Stomach (tissue), 4 donors: Measurements from ENCODE around the gene RAB17.

Source experiments
- EP300 ChIP-seq: sonication (generic); formaldehyde crosslinking; IDR thresholded peaks from one replicate; pipeline ENCODE4 v1.6.1; 2017; ENCODE audit warnings: antibody characterized with exemption
- POLR2A ChIP-seq, 4 donors: fragments of 450-650 bp; IDR thresholded peaks; one replicate each; pipeline ENCODE4 v1.6.1; 2016; ENCODE audit warnings: antibody characterized with exemption in 4 of 4, control low read depth in 2 of 4, mild to moderate bottlenecking in 1 of 4, moderate library complexity in 1 of 4
- POLR2AphosphoS5 ChIP-seq, 3 donors: sonication (generic); formaldehyde crosslinking; IDR thresholded peaks; one replicate each; pipeline ENCODE4 v1.6.1; 2016; ENCODE audit warnings: antibody characterized with exemption in 3 of 3
- TF ChIP-seq, protein P1 (sequence below), 7 experiments: fragments of 450-650 bp in 4 of 7; fragments of 200-600 bp in 3 of 7; sonication (generic) in 3 of 7; IDR thresholded peaks; one replicate each; pipeline ENCODE4 v1.5.1; 2016 to 2019; ENCODE audit warnings: antibody characterized with exemption in 7 of 7, control low read depth in 2 of 7, mild to moderate bottlenecking in 1 of 7

DNA sequence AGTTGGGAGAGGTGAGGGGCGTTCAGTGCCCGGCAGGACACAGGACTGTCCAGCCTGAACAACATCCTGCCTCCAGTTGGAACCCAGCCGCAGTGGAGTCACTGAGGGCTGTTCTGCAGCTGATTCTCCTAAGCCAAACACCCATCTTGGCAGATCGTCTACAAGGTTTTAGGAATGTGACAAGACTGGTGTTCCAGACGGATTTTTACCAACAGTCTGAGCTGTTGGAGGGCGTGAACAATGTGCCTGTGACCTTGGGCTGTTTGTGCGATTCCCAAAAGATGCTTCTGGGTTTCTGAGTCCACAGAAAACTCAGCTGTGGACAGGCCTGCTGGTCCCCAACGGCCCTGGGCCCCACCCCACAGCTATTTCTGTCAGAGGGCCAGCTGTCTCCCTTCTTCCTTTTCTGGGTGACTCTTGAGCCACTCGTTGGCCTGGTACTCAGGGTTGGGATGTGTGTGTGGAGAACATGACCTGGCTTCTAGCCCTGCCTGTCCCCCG lies 42.6 kb upstream of the RAB17 start:
- TF ChIP-seq, protein P1, sequence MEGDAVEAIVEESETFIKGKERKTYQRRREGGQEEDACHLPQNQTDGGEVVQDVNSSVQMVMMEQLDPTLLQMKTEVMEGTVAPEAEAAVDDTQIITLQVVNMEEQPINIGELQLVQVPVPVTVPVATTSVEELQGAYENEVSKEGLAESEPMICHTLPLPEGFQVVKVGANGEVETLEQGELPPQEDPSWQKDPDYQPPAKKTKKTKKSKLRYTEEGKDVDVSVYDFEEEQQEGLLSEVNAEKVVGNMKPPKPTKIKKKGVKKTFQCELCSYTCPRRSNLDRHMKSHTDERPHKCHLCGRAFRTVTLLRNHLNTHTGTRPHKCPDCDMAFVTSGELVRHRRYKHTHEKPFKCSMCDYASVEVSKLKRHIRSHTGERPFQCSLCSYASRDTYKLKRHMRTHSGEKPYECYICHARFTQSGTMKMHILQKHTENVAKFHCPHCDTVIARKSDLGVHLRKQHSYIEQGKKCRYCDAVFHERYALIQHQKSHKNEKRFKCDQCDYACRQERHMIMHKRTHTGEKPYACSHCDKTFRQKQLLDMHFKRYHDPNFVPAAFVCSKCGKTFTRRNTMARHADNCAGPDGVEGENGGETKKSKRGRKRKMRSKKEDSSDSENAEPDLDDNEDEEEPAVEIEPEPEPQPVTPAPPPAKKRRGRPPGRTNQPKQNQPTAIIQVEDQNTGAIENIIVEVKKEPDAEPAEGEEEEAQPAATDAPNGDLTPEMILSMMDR (IDR thresholded peaks at IDR 0.05), result no peak
- TF ChIP-seq POLR2A (IDR thresholded peaks at IDR 0.05) (no peak), POLR2AphosphoS5 (IDR thresholded peaks at IDR 0.05) (no peak), EP300 (no peak)
